CD8-positive, alpha-beta memory T cell (primary cell): ENCODE measurements around the gene RPGRIP1L. TPM values are rescaled to one million over a fixed set of nuclear protein-coding genes. Genes with fewer than 3 reads are reported as not detected.
A peak's percentile ranks its signal among the peaks of the same experiment; 100 is the strongest.
"Not testable (repeated sequence)": the region's sequence is repeated elsewhere in the genome, so short reads cannot be mapped to it uniquely, and the experiment has no call there.

Experiments
- CTCF ChIA-PET: fragments of 350-600 bp; sonication (Branson Sonifier 250); formaldehyde crosslinking; loops from one replicate; lab custom pipeline; 2021; ENCODE audit warnings: antibody characterized with exemption; lab: Charles Lee
- POLR2A ChIA-PET: fragments of 350-600 bp; sonication (Branson Sonifier 250); formaldehyde crosslinking; loops from one replicate; lab custom pipeline; 2021; ENCODE audit warnings: antibody characterized with exemption; lab: Charles Lee
- DNase-seq, 5 donors: peaks; one replicate each; pipeline versions ENCODE4 v3.0.0 to v3.0.0-alpha.2; 2020 to 2022; ENCODE audit warnings: mixed read lengths in 1 of 5
- H3K27ac ChIP-seq: one replicate; pipeline ENCODE4 v1.7.0; 2013; ENCODE audit warnings: low read depth, mild to moderate bottlenecking, low read length, moderate library complexity
- H3K27me3 ChIP-seq: 2 replicates; pipeline ENCODE4 v1.7.0; 2013; ENCODE audit warnings: low read length, mild to moderate bottlenecking; ENCODE audit not compliant: insufficient read depth, poor library complexity, severe bottlenecking
- H3K36me3 ChIP-seq: 2 replicates; pipeline ENCODE4 v1.7.0; 2013; ENCODE audit warnings: mild to moderate bottlenecking, low read length, moderate library complexity; ENCODE audit not compliant: insufficient read depth
- H3K4me1 ChIP-seq: 2 replicates; pipeline ENCODE4 v1.7.0; 2013; ENCODE audit warnings: mild to moderate bottlenecking, low read length, moderate library complexity; ENCODE audit not compliant: insufficient read depth
- H3K4me3 ChIP-seq: 2 replicates; pipeline ENCODE4 v1.7.0; 2013; ENCODE audit warnings: mild to moderate bottlenecking, low read length
- H3K9me3 ChIP-seq: 2 replicates; pipeline ENCODE4 v1.7.0; 2013; ENCODE audit warnings: mild to moderate bottlenecking, low read length
- H3K27ac Mint-ChIP-seq, 8 donors: one replicate each; pipeline ENCODE4 v1.8.0; 2020 to 2021; ENCODE audit warnings: mixed read lengths in 8 of 8, mild to moderate bottlenecking in 6 of 8, inconsistent platforms in 3 of 8, moderate library complexity in 3 of 8
- H3K27me3 Mint-ChIP-seq, 2 donors: one replicate each; pipeline ENCODE4 v1.8.0; 2020 to 2021; ENCODE audit warnings: mixed read lengths in 2 of 2, mild to moderate bottlenecking in 1 of 2, moderate library complexity in 1 of 2
- H3K36me3 Mint-ChIP-seq, 3 donors: one replicate each; pipeline ENCODE4 v1.8.0; 2020 to 2021; ENCODE audit warnings: mixed read lengths in 3 of 3, inconsistent platforms in 1 of 3, mild to moderate bottlenecking in 1 of 3
- H3K4me1 Mint-ChIP-seq, 3 donors: one replicate each; pipeline ENCODE4 v1.8.0; 2020 to 2021; ENCODE audit warnings: mixed read lengths in 3 of 3, inconsistent platforms in 1 of 3, mild to moderate bottlenecking in 1 of 3
- H3K4me3 Mint-ChIP-seq, 7 donors: one replicate each; pipeline ENCODE4 v1.8.0; 2020 to 2021; ENCODE audit warnings: mixed read lengths in 7 of 7, mild to moderate bottlenecking in 6 of 7, moderate library complexity in 4 of 7, inconsistent platforms in 2 of 7
- H3K9me3 Mint-ChIP-seq, 5 donors: one replicate each; pipeline ENCODE4 v1.8.0; 2020 to 2022; ENCODE audit warnings: mixed read lengths in 5 of 5, mild to moderate bottlenecking in 3 of 5, moderate library complexity in 2 of 5, inconsistent platforms in 1 of 5
- polyA plus RNA-seq: library from polyadenylated mRNA; unstranded; fragments of 300-500 nt; fragmentation: Illumina TruSeq; gene quantifications from one replicate; pipeline ENCODE4 v1.2.3, GENCODE V29; 2021
- total RNA-seq, 2 experiments: library from RNA; stranded (reverse); gene quantifications; one replicate each; pipeline ENCODE4 v1.2.3, GENCODE V29; 2021

The RPGRIP1L gene
- total and polyA plus RNA-seq, 3 experiments from 2014 or later, result 3.0 to 9.8 (median 9.6) TPM

DNA sequence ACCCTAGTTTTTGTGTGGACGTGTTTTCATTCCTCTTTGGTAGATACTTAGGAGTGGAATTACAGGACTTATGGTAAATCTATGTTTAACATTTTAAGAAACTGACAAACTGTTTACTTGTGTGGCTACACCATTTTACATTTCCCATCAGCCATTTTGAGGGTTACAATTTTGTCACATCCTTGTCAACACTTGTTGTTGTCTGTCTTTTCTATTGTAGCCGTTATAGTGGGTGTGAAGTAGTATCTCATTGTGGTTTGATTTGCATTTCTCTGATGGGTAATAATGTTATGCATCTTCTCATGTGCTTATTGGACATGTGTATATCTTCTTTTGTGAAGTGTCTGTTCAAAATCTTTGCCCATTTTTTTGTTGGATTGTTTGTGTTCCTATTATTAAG, 4.8 kb upstream of the RPGRIP1L start:
- Mint-ChIP-seq H3K27me3 (peaks cover 0 to 3% of the 10 kb centered on the region in 2 donors), H3K9me3 (no peaks in the 10 kb centered on the region), H3K36me3 (peaks cover 7 to 17% (median 8%) of the 10 kb centered on the region in 3 donors), H3K27ac (no peak overlapping the region), H3K4me1 (peaks cover 52 to 80% (median 71%) of the 10 kb centered on the region in 3 donors), H3K4me3 (no peak overlapping the region)
- H3K4me1 ChIP-seq, result peaks cover 12% of the 10 kb centered on the region
- no peaks in the 10 kb centered on the region for H3K36me3 ChIP-seq
- H3K9me3 ChIP-seq, result no peaks in the 10 kb centered on the region
- H3K4me3 ChIP-seq, result no peak overlapping the region
- CTCF ChIA-PET, result no interaction called here
- H3K27ac ChIP-seq, result no peak overlapping the region
- POLR2A ChIA-PET, result no interaction called here
- no peak for DNase-seq
- H3K27me3 ChIP-seq, result no peaks in the 10 kb centered on the region

DNA sequence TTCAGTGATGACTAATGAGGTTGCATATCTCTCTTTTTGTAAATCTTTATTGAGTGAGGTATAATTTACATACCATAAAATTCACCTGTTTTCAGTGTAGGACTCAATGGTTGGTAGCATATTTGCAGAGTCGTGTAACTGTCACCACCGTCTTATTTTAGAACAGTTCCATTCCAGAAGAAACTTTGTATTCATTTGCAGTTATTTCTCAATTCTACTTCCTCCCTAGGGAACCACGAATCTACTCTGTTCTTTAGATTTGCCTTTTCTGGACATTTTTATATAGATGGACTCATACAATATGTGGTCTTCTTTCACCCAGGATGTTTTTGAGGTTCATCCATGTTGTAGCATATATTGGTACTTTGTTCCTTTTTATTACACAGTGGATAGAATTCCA, 4.0 kb upstream of the RPGRIP1L start:
- H3K36me3 Mint-ChIP-seq, result peaks cover 7 to 15% (median 8%) of the 10 kb centered on the region in 3 donors
- no peak overlapping the region for H3K27ac Mint-ChIP-seq
- no peaks in the 10 kb centered on the region for H3K27me3 ChIP-seq
- H3K27ac ChIP-seq, result no peak overlapping the region
- H3K9me3 ChIP-seq, result no peaks in the 10 kb centered on the region
- H3K4me1 ChIP-seq, result peaks cover 16% of the 10 kb centered on the region
- peak overlapping the region in 1 of 7 donors; percentile 58 for H3K4me3 Mint-ChIP-seq
- ChIA-PET CTCF (no interaction called here), POLR2A (no interaction called here)
- H3K4me1 Mint-ChIP-seq, result peaks cover 49 to 75% (median 69%) of the 10 kb centered on the region in 3 donors
- no peak overlapping the region for H3K4me3 ChIP-seq
- H3K36me3 ChIP-seq, result no peaks in the 10 kb centered on the region
- H3K27me3 Mint-ChIP-seq, result peaks cover 0 to 3% of the 10 kb centered on the region in 2 donors
- H3K9me3 Mint-ChIP-seq, result no peaks in the 10 kb centered on the region
- DNase-seq, result no peak

- no peak for DNase-seq
- Histone ChIP-seq H3K27me3 (no peaks in the 10 kb centered on the region), H3K4me1 (peaks cover 16% of the 10 kb centered on the region), H3K36me3 (no peaks in the 10 kb centered on the region), H3K27ac (peak overlapping the region; percentile 62), H3K9me3 (no peaks in the 10 kb centered on the region), H3K4me3 (peak overlapping the region; percentile 92)
- POLR2A ChIA-PET, result interaction anchor here (0.6 kb wide), 1 partner anchor 20 kb away, joined by 3 read pairs; no protein-coding TSS in a partner anchor
- Mint-ChIP-seq H3K4me1 (peaks cover 42 to 56% (median 55%) of the 10 kb centered on the region in 3 donors), H3K36me3 (peaks cover 4 to 16% (median 8%) of the 10 kb centered on the region in 3 donors), H3K9me3 (no peaks in the 10 kb centered on the region), H3K27me3 (peaks cover 0 to 2% of the 10 kb centered on the region in 2 donors), H3K4me3 (peak overlapping the region; percentile 94 to 98 (median 97)), H3K27ac (peak overlapping the region; percentile 82 to 99 (median 96))
- CTCF ChIA-PET, result interaction anchor here (0.9 to 1.9 kb wide), 2 partner anchors 39 to 90 kb away, joined by 3 to 6 read pairs; no protein-coding TSS in a partner anchor
Observed at GRCh38 chr16:53704445-53704813, 770 bp upstream of the RPGRIP1L start.

DNA sequence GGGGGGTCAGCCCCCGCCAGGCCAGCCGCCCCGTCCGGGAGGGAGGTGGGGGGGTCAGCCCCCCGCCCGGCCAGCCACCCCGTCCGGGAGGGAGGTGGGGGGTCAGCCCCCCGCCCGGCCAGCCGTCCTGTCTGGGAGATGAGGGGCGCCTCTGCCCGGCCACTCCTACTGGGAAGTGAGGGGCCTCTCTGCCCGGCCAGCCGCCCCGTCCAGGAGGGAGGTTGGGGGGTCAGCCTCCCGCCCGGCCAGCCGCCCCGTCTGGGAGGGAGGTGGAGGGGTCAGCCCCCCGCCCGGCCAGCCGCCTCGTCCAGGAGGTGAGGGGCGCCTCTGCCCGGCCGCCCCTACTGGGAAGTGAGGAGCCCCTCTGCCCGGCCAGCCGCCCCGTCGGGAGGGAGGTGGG, 5.4 kb downstream of the RPGRIP1L start:
- DNase-seq, H3K27ac ChIP-seq, H3K27me3 Mint-ChIP-seq, H3K4me1 Mint-ChIP-seq, POLR2A ChIA-PET, H3K9me3 Mint-ChIP-seq, H3K4me3 ChIP-seq, CTCF ChIA-PET, H3K27ac Mint-ChIP-seq, H3K27me3 ChIP-seq, H3K4me1 ChIP-seq, H3K36me3 ChIP-seq, H3K4me3 Mint-ChIP-seq, H3K9me3 ChIP-seq: not testable (repeated sequence)
- peaks cover 0 to 12% (median 4%) of the 10 kb centered on the region in 3 donors for H3K36me3 Mint-ChIP-seq

DNA sequence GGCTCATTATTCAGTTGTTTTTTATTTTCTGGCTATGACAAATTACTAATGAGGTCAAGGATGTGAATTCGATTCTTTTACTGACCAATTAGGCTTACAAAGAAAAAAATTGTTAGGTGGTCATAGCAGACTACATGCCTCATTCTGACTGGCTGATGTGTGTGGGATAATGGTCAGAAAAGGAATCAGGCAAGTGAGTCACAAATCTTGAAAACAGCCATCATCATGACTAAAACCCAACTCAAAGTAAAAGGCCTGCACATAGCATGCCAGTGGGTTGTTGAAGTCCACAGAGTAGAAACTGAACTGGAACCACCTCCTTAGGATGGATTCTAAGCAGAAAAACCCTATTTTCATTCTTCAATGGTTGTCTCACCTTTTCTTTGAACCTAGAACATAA, 8.6 kb downstream of the RPGRIP1L start:
- Histone ChIP-seq H3K9me3 (no peaks in the 10 kb centered on the region), H3K4me3 (no peak overlapping the region), H3K36me3 (no peaks in the 10 kb centered on the region), H3K27me3 (no peaks in the 10 kb centered on the region), H3K27ac (no peak overlapping the region), H3K4me1 (no peaks in the 10 kb centered on the region)
- no peak overlapping the region for H3K27ac Mint-ChIP-seq
- H3K36me3 Mint-ChIP-seq, result peaks cover 0 to 20% (median 6%) of the 10 kb centered on the region in 3 donors
- H3K9me3 Mint-ChIP-seq, result no peaks in the 10 kb centered on the region
- H3K4me1 Mint-ChIP-seq, result no peaks in the 10 kb centered on the region
- no peak overlapping the region for H3K4me3 Mint-ChIP-seq
- H3K27me3 Mint-ChIP-seq, result no peaks in the 10 kb centered on the region
- DNase-seq, result no peak
- ChIA-PET POLR2A (no interaction called here), CTCF (no interaction called here)

DNA sequence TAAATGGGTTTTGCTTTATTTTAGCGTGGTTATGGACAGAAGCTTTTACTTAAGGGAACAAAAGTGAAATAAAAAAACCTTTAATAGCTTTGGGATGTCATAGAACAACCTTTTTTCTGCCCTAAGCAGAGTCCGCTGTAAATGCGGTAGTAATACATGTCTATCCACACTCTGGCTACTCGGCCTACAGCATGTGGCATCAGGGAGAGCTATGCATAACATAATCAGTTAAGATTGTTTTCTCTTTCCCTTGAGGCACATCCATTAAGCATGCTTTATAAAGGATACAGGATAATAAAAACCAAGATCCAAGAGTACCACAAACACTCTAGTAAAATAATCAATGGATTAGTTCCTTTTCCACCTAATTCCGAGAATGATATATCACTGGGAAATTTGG, 10.3 kb downstream of the RPGRIP1L start:
- Mint-ChIP-seq H3K27ac (no peak overlapping the region), H3K36me3 (peaks cover 0 to 18% (median 6%) of the 10 kb centered on the region in 3 donors), H3K4me3 (no peak overlapping the region), H3K4me1 (no peaks in the 10 kb centered on the region), H3K27me3 (no peaks in the 10 kb centered on the region), H3K9me3 (no peaks in the 10 kb centered on the region)
- Histone ChIP-seq H3K4me3 (no peak overlapping the region), H3K27ac (no peak overlapping the region), H3K27me3 (no peaks in the 10 kb centered on the region), H3K9me3 (no peaks in the 10 kb centered on the region), H3K36me3 (no peaks in the 10 kb centered on the region), H3K4me1 (no peaks in the 10 kb centered on the region)
- CTCF ChIA-PET, result no interaction called here
- POLR2A ChIA-PET, result no interaction called here
- DNase-seq, result no peak

GRCh38 chr16:53692146-53692545, 11.5 kb downstream of the RPGRIP1L start:
- H3K4me1 Mint-ChIP-seq, result no peaks in the 10 kb centered on the region
- H3K4me3 Mint-ChIP-seq, result no peak overlapping the region
- ChIA-PET CTCF (no interaction called here), POLR2A (no interaction called here)
- Histone ChIP-seq H3K36me3 (no peaks in the 10 kb centered on the region), H3K27ac (no peak overlapping the region), H3K9me3 (no peaks in the 10 kb centered on the region), H3K4me3 (no peak overlapping the region), H3K4me1 (no peaks in the 10 kb centered on the region), H3K27me3 (no peaks in the 10 kb centered on the region)
- no peaks in the 10 kb centered on the region for H3K9me3 Mint-ChIP-seq
- no peaks in the 10 kb centered on the region for H3K27me3 Mint-ChIP-seq
- peaks cover 0 to 18% (median 6%) of the 10 kb centered on the region in 3 donors for H3K36me3 Mint-ChIP-seq
- no peak overlapping the region for H3K27ac Mint-ChIP-seq
- DNase-seq, result no peak

DNA sequence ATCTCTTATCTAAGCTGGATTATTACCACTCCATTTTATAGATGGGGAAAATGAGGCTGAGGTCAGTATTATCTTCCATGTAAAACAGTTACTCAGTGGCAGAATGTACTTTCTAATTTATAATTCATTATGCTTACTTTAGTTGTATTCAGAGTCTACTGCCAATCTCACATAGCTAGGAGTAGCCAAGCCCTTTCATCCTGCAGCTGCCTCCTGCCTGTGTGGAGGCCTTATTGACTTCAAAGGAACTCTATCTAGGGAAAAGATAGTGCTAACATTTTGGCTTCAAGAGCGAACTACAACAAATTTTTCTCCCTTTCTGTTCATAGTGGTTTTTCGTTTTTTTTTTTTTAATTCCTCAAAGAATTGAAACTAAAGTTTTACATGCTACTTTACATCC, 12.9 kb downstream of the RPGRIP1L start:
- Histone ChIP-seq H3K27me3 (no peaks in the 10 kb centered on the region), H3K4me3 (no peak overlapping the region), H3K9me3 (no peaks in the 10 kb centered on the region), H3K4me1 (no peaks in the 10 kb centered on the region), H3K36me3 (no peaks in the 10 kb centered on the region), H3K27ac (no peak overlapping the region)
- Mint-ChIP-seq H3K4me1 (no peaks in the 10 kb centered on the region), H3K27me3 (no peaks in the 10 kb centered on the region), H3K4me3 (no peak overlapping the region), H3K9me3 (no peaks in the 10 kb centered on the region), H3K36me3 (peaks cover 4 to 19% (median 8%) of the 10 kb centered on the region in 3 donors), H3K27ac (no peak overlapping the region)
- no peak for DNase-seq
- CTCF ChIA-PET, result no interaction called here
- POLR2A ChIA-PET, result no interaction called here
